ENCODE data around the gene AGAP1.

DNA sequence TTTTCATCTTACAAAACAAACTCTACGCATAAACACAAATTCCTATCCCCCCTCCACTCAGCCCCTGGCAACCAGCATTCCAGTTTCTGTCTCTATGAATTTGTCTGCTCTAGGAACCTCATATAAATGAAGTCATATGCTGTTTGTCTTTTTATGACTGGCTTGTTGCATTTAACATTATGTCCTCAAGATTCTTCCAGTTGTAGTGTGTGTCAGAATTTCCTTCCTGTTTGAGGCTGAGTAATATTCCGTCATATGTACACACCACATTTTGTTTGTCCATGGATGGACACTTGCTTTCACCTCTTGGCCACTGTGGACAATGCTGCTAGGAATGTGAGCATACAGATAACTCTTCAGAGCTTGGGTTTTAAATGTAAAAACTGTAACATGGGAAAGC lies 402.2 kb downstream of the AGAP1 start:
- TF ChIP-seq, protein P1, sequence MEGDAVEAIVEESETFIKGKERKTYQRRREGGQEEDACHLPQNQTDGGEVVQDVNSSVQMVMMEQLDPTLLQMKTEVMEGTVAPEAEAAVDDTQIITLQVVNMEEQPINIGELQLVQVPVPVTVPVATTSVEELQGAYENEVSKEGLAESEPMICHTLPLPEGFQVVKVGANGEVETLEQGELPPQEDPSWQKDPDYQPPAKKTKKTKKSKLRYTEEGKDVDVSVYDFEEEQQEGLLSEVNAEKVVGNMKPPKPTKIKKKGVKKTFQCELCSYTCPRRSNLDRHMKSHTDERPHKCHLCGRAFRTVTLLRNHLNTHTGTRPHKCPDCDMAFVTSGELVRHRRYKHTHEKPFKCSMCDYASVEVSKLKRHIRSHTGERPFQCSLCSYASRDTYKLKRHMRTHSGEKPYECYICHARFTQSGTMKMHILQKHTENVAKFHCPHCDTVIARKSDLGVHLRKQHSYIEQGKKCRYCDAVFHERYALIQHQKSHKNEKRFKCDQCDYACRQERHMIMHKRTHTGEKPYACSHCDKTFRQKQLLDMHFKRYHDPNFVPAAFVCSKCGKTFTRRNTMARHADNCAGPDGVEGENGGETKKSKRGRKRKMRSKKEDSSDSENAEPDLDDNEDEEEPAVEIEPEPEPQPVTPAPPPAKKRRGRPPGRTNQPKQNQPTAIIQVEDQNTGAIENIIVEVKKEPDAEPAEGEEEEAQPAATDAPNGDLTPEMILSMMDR (IDR thresholded peaks at IDR 0.05) = no peak
- TF ChIP-seq POLR2AphosphoS5 (IDR thresholded peaks at IDR 0.05) (no peak), EP300 (IDR thresholded peaks at IDR 0.05) (no peak), POLR2A (IDR thresholded peaks at IDR 0.05) (no peak)

All from sigmoid colon (tissue), 4 donors.